ENCODE results near the gene RAB9B. TPM values are rescaled to one million over a fixed set of nuclear protein-coding genes. Genes with fewer than 3 reads are reported as not detected.

The RAB9B gene
- total RNA-seq, 1 experiment from 2014 or later, result 0.62 TPM

DNA sequence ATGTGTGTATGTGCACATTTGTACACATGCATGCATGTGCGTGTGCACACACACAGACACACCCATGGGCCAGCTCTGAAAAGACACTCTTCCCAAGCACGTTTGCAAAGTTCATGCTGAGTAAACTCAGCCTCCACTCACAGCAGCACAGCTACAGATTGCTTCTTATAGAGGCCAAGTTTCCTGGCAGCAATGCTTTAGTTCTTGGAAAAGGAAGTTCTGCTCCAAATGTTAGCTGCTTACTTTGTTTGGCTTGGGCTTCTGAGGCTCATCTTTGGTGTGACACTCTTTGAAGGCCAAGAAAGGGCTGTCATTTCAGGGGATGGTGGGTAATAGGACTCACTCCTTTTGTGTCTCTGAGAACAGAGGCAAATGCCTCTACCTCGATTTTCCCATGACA is 48.9 kb downstream of the RAB9B start:
- no peaks in the 10 kb centered on the region for H3K9me3 ChIP-seq (ENCODE audit: control insufficient read depth, insufficient read depth, low read depth, low read length)
- BruUV-seq (replicated peaks), result no TSS peak
- CTCF ChIA-PET, result no interaction called here
- intact Hi-C loops (cut with micrococcal nuclease; ENCODE audit: unreplicated experiment), result no loop called here
- H3K36me3 ChIP-seq (ENCODE audit: control insufficient read depth, insufficient read depth, low read length), result no peaks in the 10 kb centered on the region
- TF ChIP-seq TCF7L2 (IDR thresholded peaks at IDR 0.05; ENCODE audit: low read depth, low read length) (no peak), POLR2AphosphoS5 (IDR thresholded peaks at IDR 0.05; ENCODE audit: low read depth, low read length) (no peak), SIN3A (IDR thresholded peaks at IDR 0.05; ENCODE audit: borderline replicate concordance, insufficient read depth, low read depth, low read length) (no peak)
- TF ChIP-seq, protein P1, sequence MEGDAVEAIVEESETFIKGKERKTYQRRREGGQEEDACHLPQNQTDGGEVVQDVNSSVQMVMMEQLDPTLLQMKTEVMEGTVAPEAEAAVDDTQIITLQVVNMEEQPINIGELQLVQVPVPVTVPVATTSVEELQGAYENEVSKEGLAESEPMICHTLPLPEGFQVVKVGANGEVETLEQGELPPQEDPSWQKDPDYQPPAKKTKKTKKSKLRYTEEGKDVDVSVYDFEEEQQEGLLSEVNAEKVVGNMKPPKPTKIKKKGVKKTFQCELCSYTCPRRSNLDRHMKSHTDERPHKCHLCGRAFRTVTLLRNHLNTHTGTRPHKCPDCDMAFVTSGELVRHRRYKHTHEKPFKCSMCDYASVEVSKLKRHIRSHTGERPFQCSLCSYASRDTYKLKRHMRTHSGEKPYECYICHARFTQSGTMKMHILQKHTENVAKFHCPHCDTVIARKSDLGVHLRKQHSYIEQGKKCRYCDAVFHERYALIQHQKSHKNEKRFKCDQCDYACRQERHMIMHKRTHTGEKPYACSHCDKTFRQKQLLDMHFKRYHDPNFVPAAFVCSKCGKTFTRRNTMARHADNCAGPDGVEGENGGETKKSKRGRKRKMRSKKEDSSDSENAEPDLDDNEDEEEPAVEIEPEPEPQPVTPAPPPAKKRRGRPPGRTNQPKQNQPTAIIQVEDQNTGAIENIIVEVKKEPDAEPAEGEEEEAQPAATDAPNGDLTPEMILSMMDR (IDR thresholded peaks at IDR 0.05), result no peak
- TF ChIP-seq, protein P2, sequence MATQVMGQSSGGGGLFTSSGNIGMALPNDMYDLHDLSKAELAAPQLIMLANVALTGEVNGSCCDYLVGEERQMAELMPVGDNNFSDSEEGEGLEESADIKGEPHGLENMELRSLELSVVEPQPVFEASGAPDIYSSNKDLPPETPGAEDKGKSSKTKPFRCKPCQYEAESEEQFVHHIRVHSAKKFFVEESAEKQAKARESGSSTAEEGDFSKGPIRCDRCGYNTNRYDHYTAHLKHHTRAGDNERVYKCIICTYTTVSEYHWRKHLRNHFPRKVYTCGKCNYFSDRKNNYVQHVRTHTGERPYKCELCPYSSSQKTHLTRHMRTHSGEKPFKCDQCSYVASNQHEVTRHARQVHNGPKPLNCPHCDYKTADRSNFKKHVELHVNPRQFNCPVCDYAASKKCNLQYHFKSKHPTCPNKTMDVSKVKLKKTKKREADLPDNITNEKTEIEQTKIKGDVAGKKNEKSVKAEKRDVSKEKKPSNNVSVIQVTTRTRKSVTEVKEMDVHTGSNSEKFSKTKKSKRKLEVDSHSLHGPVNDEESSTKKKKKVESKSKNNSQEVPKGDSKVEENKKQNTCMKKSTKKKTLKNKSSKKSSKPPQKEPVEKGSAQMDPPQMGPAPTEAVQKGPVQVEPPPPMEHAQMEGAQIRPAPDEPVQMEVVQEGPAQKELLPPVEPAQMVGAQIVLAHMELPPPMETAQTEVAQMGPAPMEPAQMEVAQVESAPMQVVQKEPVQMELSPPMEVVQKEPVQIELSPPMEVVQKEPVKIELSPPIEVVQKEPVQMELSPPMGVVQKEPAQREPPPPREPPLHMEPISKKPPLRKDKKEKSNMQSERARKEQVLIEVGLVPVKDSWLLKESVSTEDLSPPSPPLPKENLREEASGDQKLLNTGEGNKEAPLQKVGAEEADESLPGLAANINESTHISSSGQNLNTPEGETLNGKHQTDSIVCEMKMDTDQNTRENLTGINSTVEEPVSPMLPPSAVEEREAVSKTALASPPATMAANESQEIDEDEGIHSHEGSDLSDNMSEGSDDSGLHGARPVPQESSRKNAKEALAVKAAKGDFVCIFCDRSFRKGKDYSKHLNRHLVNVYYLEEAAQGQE (IDR thresholded peaks at IDR 0.05; ENCODE audit: insufficient read depth in 1 of 2, low read depth in 2 of 2, low read length in 1 of 2), result no peak
- H3K4me1 ChIP-seq (ENCODE audit: control insufficient read depth, insufficient read depth, low read length), result no peaks in the 10 kb centered on the region
- no peak overlapping the region for H3K4me3 ChIP-seq (ENCODE audit: low read depth in 2 of 2, low read length in 2 of 2)
- peaks cover 9% of the 10 kb centered on the region for H3K27me3 ChIP-seq (ENCODE audit: control insufficient read depth, insufficient read depth, low read length)
- H3K27ac ChIP-seq (ENCODE audit: low read length), result no peak overlapping the region
- in situ Hi-C loops (cut with HindIII; ENCODE audit: low pct_unique_long_range_greater_than_20kb, low sequenced_read_pairs), result no loop called here
- DNase-seq (ENCODE audit: low read depth, low spot score), result no peak
- POLR2A ChIA-PET, result no interaction called here
- ATAC-seq, result no peak

DNA sequence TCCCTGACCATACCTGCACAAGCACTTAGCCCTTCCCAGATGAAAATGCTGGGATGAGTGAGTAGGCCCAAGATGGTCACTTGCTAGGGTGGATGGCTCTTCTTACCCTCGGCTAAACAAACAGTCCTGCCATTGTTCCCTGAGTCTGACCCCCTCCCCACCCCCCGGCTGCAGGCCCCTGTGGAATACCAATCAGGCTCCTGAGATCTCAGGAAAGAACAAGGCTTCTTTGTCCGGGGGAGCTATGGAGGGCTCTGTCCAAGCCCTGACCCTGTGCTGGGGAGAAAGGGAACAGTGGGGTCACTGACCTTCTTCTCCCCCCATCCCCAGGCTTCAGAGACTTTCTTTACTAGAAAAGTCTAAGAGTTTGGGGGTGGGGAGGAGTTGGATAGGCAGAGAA is 49.4 kb downstream of the RAB9B start:
- no peak overlapping the region for H3K27ac ChIP-seq (ENCODE audit: low read length)
- no peaks in the 10 kb centered on the region for H3K9me3 ChIP-seq (ENCODE audit: control insufficient read depth, insufficient read depth, low read depth, low read length)
- in situ Hi-C loops (cut with HindIII; ENCODE audit: low pct_unique_long_range_greater_than_20kb, low sequenced_read_pairs) (no loop called here), intact Hi-C loops (cut with micrococcal nuclease; ENCODE audit: unreplicated experiment) (no loop called here)
- TF ChIP-seq, protein P2 (IDR thresholded peaks at IDR 0.05; ENCODE audit: insufficient read depth in 1 of 2, low read depth in 2 of 2, low read length in 1 of 2), result no peak
- TF ChIP-seq TCF7L2 (IDR thresholded peaks at IDR 0.05; ENCODE audit: low read depth, low read length), result no peak
- TF ChIP-seq POLR2AphosphoS5 (IDR thresholded peaks at IDR 0.05; ENCODE audit: low read depth, low read length), result no peak
- no peak for TF ChIP-seq SIN3A (IDR thresholded peaks at IDR 0.05; ENCODE audit: borderline replicate concordance, insufficient read depth, low read depth, low read length)
- TF ChIP-seq, protein P1 (IDR thresholded peaks at IDR 0.05), result no peak
- no TSS peak for BruUV-seq (replicated peaks)
- H3K36me3 ChIP-seq (ENCODE audit: control insufficient read depth, insufficient read depth, low read length), result no peaks in the 10 kb centered on the region
- ATAC-seq (no peak), DNase-seq (ENCODE audit: low read depth, low spot score) (no peak)
- H3K4me3 ChIP-seq (ENCODE audit: low read depth in 2 of 2, low read length in 2 of 2), result no peak overlapping the region
- ChIA-PET CTCF (no interaction called here), POLR2A (no interaction called here)
- H3K27me3 ChIP-seq (ENCODE audit: control insufficient read depth, insufficient read depth, low read length), result peaks cover 12% of the 10 kb centered on the region
- no peaks in the 10 kb centered on the region for H3K4me1 ChIP-seq (ENCODE audit: control insufficient read depth, insufficient read depth, low read length)
